GM18951 (cell line): Measurements from ENCODE around the gene ZFR.
"Not testable (repeated sequence)": the region's sequence is repeated elsewhere in the genome, so short reads cannot be mapped to it uniquely, and the experiment has no call there.

Experiments
- POLR2A ChIP-seq: IDR thresholded peaks from 4 replicates; pipeline ENCODE4 v1.6.1; 2011; ENCODE audit warnings: mild to moderate bottlenecking; ENCODE audit not compliant: insufficient read length, insufficient read depth; ENCODE audit errors: extremely low read depth
- in situ Hi-C: fragments of 300-500 bp; cut with MboI; formaldehyde crosslinking; loops from one replicate; pipeline ENCODE4 v1.12.0; 2022; ENCODE audit warnings: low sequenced_read_pairs, mixed read lengths, inconsistent platforms; ENCODE audit not compliant: unreplicated experiment

The ZFR gene

DNA sequence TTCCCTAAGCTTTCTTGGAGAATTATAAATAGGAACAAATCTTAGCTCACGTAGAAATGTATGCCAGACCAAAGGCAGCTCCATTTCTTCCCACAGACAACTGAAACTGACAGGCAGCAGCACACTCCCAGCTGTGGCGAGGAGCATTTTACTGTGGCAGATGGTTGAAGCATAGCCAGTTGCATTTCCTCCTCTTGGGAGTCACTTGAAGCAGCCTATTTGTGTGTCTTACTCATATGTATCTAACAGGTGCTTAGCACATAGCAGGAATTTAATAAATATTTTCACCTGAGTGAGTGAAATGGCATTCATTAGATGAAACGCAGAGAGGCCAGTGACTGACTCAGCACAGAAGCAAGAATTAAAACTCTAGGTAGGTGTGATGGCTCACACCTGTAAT is 119.5 kb downstream of the ZFR start:
- TF ChIP-seq POLR2A, result no peak

DNA sequence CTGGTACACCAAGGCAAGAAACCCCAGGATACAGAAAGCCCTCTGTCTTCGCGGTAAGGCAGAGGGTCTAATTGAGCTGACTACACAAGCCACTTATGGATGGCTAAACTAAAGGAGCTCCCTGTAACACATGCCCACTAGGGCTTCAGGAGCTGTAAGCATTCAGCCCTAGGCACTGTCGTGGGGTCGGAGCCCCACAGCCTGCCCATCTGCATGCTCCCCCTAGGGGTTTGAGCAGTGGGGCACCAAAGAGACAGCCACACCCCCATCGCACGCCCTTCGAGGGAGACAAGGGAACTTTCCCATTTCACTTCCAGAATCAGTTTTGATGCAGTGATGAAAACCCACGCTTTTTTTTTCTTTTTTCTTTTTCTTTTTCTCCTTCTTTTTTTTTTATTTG is 120.8 kb downstream of the ZFR start:
- in situ Hi-C loops, result loop anchor here (10.0 kb wide), 1 partner anchor 89 kb away; no protein-coding TSS in a partner anchor
- TF ChIP-seq POLR2A, result no peak

More for the DNA sequence above, 119.5 kb downstream of the ZFR start:
- in situ Hi-C loops, result loop anchor here (10.0 kb wide), 1 partner anchor 90 kb away; no protein-coding TSS in a partner anchor

DNA sequence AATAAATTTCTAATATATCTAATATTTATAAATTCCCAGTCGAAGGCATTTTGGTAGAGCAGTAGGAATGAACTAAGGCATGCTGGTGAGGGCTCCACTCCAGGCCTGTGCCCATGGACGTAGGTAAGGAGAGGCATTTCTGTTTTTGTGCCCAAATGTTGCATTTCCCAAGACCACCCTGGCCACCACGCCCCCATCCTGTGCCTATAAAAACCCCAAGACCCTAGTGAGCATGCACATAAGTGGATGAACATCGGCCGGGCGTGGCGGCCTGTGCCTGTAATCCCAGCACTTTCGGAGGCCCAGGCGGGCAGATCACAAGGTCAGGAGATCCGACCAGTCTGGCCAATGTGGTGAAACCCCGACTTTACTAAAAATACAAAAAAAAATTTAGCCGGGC is 121.7 kb downstream of the ZFR start:
- in situ Hi-C loops, result loop anchor here (10.0 kb wide), 1 partner anchor 88 kb away; no protein-coding TSS in a partner anchor
- TF ChIP-seq POLR2A, result no peak

DNA sequence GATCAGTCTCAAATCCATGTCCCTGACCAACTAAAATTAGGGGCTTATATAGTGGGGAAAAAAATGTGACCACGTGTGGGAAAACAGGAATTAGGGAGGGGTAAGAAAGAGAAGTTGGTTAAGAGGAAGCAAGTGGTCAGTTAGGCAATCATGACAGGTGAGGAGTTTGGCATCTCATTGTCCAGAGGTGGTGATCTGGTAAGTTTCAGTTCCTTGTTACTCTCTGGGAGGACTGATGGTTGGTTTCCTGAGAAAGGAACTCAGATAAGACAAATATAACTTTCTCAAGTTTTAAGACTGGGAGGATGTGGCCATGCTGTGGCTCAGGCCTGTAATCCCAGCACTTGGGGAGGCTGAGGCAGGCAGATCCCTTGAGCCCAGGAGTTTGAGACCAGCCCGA is 122.8 kb downstream of the ZFR start:
- in situ Hi-C loops, result loop anchor here (10.0 kb wide), 1 partner anchor 87 kb away; no protein-coding TSS in a partner anchor

DNA sequence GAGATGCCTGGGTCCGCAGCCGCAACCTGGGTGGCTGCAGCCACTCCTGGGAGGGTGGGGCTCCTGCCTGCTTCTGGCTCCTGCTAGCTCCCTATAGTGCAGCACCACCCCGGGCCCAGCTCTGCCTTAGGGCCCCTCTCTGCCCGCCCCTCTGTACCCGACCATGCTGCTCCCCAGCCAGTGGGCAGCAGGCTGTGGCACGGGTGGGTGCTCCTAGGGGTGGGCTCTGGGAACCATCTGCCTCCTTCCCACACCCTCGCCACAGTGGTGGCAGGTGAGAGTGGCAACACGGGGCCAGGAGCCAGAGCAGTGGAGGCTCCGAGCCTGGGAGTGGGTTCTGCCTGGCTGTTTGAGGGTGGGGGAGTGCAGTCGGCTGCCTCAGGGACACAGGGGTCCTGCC is 124.0 kb downstream of the ZFR start:
- no peak for TF ChIP-seq POLR2A
- in situ Hi-C loops, result loop anchor here (10.0 kb wide), 1 partner anchor 86 kb away; no protein-coding TSS in a partner anchor

DNA sequence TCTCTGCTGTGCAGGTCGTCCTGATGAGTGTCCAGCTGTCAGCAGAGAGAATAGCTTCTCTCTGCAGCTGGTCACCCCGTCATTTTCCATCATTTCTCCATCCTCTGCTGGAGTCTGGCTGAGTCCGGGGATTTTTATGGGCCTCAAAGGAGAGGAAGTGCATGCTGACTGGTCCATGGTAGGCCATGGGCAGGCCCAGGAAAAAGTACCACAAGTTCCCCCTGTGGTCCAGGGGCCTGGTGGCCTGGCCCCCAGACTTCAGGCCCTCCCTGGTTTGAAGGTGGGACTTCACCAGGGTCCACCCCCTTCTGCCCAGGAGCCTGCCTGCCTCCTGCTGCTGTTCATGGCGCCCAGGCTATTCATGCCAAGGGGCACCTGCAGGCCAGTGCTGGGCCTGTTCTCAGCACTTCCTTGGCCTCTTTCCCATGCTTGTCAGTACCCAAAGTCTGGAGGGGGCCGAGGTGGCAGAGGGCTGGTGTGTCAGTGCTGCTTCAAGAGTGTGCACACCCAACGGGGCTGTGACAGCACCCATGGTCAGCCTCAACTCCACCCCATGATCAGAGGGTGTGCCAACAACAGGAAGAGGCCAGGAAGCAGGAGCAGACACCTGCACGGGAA is 124.5 kb downstream of the ZFR start:
- in situ Hi-C loops, result loop anchor here (10.0 kb wide), 1 partner anchor 85 kb away; no protein-coding TSS in a partner anchor
- no peak for TF ChIP-seq POLR2A

DNA sequence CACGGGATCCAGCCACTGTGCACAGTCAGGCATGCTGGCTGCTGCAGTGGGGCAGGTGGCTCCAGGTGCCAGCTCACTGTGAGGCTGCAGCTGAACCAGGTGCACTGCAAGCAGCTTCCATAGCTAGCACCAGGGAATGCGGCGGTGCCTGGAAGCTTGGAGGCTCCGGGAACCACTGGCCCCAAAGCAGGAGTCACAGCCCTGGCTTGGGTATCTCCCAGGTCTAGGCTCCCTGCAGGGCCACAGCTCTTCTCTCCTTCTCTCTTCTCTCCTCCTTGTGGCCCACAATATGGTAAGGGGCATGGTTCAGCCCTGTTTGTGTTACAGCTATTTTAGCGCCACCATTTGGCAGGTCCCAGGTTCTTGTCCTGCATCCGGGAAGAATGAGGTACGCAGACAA is 125.1 kb downstream of the ZFR start:
- in situ Hi-C loops, result no loop called here
- TF ChIP-seq POLR2A, result no peak

DNA sequence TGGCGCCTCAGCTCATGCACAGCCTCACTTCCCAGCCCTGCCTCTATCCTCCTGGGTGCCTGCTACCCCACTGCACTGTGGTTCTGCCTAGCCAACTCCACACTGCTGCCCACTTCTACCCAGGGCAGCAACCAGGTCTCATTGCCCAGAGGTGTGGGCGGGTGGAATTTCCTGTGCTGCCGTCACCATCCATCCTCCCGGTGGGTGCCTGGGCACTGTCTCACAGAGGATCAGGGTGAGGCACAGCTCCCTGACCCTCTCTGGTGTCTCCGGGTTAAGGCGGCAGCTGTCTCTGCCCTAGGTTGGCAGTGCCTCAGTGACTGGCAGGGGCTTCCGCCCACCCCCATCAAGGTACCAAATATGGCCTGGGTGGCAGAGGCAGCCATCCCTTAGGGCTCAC is 127.5 kb downstream of the ZFR start:
- TF ChIP-seq POLR2A, result no peak
- in situ Hi-C loops, result no loop called here

DNA sequence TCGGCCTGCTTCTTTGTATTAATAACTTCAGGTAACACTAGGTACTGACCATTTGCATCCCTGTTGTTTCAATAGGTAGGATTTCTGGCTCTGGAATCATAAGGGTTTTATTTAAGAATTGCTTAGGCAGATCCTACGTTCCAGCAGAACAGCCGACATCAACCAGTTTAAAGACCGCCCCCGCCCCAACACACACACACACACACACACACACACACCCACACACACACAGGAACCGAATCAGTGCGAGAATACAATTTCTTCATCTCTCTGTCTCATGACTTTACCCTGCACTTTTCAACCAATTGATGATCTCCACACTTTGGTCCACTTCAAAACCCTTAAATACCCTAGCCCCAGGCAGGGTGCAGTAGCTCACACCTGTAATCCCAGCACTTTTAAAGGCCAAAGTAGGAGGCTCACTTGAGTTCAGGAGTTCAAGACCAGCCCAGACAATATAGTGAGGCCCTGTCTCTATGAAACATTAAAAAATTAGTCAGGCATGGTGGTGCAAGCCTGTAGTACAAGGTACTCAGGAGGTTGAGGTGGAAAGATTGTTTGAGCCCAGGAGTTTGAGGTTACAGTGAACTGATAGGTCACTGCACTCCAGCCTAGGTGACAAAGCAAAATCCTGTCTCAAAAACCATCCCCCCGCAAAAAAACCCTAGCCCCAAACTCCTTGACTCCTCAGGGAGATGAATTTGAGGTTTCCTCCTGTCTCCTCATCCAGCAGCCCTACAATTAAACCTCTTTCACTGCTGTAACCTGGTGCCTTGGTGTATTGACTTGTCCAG is 129.1 kb downstream of the ZFR start:
- in situ Hi-C loops, result no loop called here
- TF ChIP-seq POLR2A, result no peak

DNA sequence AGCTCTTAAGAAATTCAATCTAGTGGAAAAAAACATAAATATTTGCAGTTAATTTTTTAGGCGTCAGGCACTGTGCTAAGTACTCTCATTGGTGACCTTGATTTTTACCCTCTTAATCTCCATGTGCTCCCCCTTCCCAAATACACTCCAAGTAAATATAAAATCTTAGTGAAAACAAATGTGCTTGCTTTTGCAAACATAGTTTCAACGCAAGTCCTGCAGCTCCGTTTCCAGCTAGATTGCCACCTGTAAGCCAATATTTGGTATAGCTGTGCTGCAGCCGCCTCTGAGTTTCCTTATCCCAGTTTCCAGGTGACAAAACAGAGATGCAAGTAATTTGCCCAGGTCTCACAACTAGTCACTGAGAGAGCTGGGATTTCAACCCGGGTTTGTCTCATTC is 129.9 kb downstream of the ZFR start:
- TF ChIP-seq POLR2A, result no peak
- in situ Hi-C loops, result no loop called here

DNA sequence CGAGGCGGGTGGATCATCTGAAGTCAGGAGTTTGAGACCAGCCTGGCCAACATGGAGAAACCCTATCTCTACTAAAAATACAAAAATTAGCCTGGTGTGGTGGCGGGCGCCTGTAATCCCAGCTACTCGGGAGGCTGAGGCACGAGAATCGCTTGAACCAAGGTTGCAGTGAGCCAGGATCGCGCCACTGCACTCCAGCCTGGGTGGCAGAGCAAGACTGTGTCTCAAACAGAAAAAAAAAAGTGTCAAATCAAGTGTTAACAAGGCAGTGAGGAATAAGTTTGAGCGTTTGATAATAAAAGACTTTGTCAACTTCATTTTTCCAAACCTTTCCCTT is 130.4 kb downstream of the ZFR start:
- in situ Hi-C loops, result not testable (repeated sequence)

DNA sequence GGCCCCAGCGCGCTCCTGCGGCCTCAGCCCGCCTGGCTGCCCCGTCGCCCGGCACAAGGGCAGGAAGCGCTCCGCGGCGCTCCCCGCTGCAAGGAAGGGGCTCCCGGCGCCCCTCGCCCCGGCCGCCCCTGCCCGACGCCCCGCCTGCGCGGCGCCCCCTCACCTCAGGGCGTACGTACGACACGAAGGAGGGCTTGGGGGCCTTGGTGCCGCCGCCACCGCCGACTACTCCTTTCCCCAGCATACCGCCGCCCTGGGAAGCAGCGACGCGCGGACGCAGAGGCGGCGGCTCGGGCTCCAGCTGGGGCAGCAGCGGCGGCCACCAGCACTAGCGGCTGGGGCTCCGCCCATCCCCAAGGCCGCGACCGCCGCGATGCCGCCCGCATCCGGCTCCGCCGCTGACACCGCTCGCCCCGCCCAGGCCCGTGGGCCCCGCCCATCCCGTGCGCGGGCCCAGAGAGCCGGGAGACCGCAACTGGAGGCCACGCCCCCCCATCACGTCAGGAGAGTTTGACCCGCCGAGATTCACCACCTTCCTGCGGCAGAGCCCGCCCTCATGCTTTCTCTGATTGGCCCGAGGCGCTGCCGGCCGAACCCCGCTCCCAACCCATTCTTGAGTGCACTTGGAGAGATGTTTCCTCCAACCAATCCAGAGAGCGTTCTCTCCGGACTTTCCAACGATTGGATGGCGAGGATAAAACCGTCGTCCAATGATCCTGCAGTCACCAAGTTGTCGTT is 131.8 kb downstream of the ZFR start, which contains the start of gene MTMR12:
Gene MTMR12 (minus strand): TSS at position 345 of the 738 bp plus-strand sequence. CDS start 101 bp downstream, at position 244.
- in situ Hi-C loops, result no loop called here
- peak; percentile 93 for TF ChIP-seq POLR2A

DNA sequence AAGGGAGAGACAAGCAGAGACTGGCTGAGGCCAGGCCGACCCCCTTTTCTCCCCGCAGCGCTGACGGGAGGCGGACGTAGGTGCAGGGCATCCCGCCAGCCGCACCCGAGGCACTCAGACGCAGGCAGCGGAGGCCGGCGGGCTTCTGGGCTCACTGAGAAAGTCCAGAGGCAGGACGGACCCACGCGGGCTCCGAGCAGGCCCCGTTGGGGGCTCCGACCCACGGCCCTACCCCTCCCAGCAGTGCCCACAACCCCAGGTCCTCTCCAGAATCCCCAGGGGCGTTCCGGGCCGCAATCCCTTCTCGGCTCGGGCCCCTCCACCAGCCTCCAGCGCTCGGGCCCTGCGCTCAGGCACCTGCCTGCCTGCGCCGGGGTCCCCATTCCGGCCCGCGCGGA is 132.3 kb downstream of the ZFR start:
- no peak for TF ChIP-seq POLR2A
- in situ Hi-C loops, result no loop called here
